Stomach smooth muscle (tissue), 2 donors: Measurements from ENCODE around the gene SLC5A9.

Experiments used
- H3K27ac ChIP-seq: one replicate; pipeline ENCODE4 v1.7.0; 2013; ENCODE audit warnings: mild to moderate bottlenecking, low read length, inconsistent platforms
- H3K27me3 ChIP-seq, 2 donors: one replicate each; pipeline ENCODE4 v1.7.0; 2013; ENCODE audit warnings: low read length in 2 of 2; ENCODE audit not compliant: insufficient read depth in 2 of 2, control insufficient read depth in 1 of 2
- H3K36me3 ChIP-seq, 2 donors: one replicate each; pipeline ENCODE4 v1.7.0; 2013; ENCODE audit warnings: low read length in 2 of 2; ENCODE audit not compliant: control insufficient read depth in 2 of 2, insufficient read depth in 2 of 2
- H3K4me1 ChIP-seq: one replicate; pipeline ENCODE4 v1.7.0; 2013; ENCODE audit warnings: low read length; ENCODE audit not compliant: control insufficient read depth, insufficient read depth
- H3K4me3 ChIP-seq, 2 donors: one replicate each; pipeline ENCODE4 v1.7.0; 2013; ENCODE audit warnings: low read length in 2 of 2
- H3K9ac ChIP-seq, 2 donors: one replicate each; pipeline ENCODE4 v1.7.0; 2013; ENCODE audit warnings: low read length in 2 of 2, mild to moderate bottlenecking in 1 of 2
- H3K9me3 ChIP-seq, 2 donors: one replicate each; pipeline ENCODE4 v1.7.0; 2013; ENCODE audit warnings: low read length in 2 of 2; ENCODE audit not compliant: control insufficient read depth in 2 of 2
- donor health status: healthy.
- donor health status: Pancreatic carcinoma.

SLC5A9 gene

DNA sequence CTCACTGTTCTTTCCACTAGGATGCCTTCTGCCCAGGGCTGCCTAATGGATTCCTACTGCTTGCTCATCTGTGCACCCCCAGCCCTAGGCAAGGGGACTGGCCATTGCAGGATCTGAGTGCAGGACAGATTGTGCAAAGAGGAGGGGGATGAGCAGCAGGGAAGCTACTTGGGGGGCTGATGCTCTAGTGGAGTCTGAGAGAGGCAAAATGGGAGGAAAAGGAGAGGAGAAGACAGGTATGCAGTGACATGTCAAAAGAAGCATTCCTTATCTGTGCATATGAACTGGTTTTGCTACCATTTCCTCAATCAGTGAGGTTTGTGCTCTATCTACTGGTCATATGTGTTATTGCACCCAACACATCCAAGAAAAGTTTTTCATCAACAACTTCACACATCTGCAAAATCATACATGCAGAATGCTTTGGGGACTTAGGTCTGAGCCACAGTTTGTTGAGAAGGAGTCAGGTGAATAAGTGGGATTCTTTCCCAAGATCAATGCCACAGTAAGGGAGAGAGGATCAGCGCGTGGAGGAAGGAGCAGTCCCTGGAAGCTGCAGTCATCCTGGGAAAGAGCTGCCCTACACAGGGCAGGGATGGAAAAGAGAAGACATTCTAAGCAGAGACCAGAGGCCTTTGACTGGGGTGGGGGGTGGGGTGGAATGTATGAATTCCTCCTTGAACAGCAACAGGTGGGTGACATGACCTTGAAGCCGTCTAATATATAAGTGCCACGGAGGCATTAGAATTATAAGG is 14.4 kb downstream of the SLC5A9 start:
- Histone ChIP-seq H3K9ac (no peak overlapping the region), H3K4me1 (no peaks in the 10 kb centered on the region), H3K4me3 (no peak overlapping the region), H3K27me3 (no peaks in the 10 kb centered on the region), H3K36me3 (no peaks in the 10 kb centered on the region), H3K9me3 (no peaks in the 10 kb centered on the region), H3K27ac (no peak overlapping the region)

DNA sequence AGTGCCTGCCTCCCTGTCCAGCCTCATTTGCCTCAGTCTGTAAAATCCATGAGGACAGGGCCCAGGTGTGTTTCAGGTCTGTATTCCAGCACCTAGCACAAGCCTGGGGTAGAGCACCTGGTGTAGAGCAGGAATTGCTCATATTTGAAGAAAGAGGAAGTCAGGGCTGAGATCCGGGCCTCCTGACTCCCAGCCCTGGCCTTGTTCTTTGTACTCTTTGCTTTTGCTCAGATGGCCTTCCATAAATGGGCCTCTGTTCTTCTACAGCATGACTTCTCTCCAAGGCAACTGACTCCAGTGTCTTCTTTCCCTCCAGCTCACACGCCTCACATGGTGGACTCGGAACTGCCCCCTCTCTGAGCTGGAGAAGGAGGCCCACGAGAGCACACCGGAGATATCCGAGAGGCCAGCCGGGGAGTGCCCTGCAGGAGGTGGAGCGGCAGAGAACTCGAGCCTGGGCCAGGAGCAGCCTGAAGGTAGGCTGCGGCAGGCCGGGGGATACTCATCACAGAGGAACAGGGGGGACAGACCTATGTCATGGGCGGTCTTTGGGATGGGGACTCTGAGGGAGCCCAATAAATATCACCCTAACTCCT is 19.7 kb downstream of the SLC5A9 start:
- Histone ChIP-seq H3K27me3 (no peaks in the 10 kb centered on the region), H3K9me3 (no peaks in the 10 kb centered on the region), H3K4me1 (no peaks in the 10 kb centered on the region), H3K27ac (no peak overlapping the region), H3K4me3 (no peak overlapping the region), H3K36me3 (no peaks in the 10 kb centered on the region), H3K9ac (no peak overlapping the region)

DNA sequence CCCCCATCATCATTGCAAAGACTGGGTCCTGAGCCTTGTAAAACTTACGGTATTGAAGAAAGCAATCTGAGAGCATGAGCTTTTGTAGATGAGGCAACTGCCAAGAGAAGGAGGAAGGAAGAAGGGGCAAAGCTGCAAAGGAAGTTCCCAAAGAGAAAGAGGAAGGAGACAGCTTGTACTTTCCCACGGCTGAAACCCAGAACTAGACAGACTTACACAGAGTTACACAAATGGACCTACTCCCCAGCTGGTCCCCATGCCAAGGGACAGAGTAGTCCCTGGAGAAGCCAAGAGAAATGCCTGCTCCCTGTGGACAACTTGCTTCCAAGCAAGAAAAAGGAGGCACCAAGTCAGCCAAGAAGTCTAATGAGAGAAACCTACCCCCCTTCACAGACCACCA is 22.6 kb downstream of the SLC5A9 start:
- H3K4me3 ChIP-seq: no peak overlapping the region
- H3K9me3 ChIP-seq: no peaks in the 10 kb centered on the region
- no peak overlapping the region for H3K27ac ChIP-seq
- no peaks in the 10 kb centered on the region for H3K4me1 ChIP-seq
- H3K36me3 ChIP-seq: no peaks in the 10 kb centered on the region
- H3K9ac ChIP-seq: no peak overlapping the region
- H3K27me3 ChIP-seq: no peaks in the 10 kb centered on the region

DNA sequence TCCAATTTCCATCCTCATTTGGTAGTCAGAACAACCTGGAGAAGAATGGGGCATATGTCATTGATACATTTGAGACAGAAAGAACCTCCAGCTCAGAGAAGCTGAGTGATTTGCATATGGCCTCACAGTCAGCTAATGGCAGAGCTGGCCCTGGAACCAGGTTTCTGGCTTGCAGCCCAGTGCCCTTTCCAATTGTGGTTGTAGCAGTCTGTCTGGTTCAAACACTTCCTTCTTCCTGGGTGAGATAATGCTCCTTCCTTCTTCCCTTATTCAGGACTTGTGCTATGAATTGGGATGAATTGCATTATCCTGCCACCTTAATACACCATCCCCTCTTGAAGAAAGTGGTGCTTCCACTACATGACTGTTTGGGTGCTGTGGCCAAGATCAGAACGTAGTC is 24.2 kb downstream of the SLC5A9 start:
- Histone ChIP-seq H3K9me3 (no peaks in the 10 kb centered on the region), H3K4me1 (no peaks in the 10 kb centered on the region), H3K4me3 (no peak overlapping the region), H3K27ac (no peak overlapping the region), H3K27me3 (no peaks in the 10 kb centered on the region), H3K36me3 (no peaks in the 10 kb centered on the region), H3K9ac (no peak overlapping the region)

DNA sequence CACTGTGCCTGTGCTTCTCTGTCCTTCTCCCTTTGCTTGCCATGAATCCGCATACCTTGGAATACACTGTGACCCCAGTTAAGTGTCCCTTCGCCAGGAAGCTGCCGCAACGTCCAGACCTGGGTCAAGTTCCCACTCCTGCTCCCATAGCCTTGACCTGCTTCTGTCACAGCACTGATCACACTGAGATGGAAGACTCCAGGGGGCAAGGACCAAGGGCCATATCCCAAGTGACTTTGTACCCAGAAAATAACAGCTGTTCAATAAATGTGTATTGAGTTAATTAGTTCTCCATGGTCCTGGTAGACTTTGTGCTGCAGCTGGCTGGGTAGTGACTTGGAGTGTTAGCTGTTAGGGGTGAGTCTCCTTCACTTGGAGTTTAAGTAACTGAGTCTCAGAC is 25.8 kb downstream of the SLC5A9 start:
- no peaks in the 10 kb centered on the region for H3K36me3 ChIP-seq
- H3K27me3 ChIP-seq: no peaks in the 10 kb centered on the region
- H3K9me3 ChIP-seq: no peaks in the 10 kb centered on the region
- H3K4me1 ChIP-seq: no peaks in the 10 kb centered on the region
- H3K4me3 ChIP-seq: no peak overlapping the region
- H3K9ac ChIP-seq: no peak overlapping the region
- no peak overlapping the region for H3K27ac ChIP-seq

DNA sequence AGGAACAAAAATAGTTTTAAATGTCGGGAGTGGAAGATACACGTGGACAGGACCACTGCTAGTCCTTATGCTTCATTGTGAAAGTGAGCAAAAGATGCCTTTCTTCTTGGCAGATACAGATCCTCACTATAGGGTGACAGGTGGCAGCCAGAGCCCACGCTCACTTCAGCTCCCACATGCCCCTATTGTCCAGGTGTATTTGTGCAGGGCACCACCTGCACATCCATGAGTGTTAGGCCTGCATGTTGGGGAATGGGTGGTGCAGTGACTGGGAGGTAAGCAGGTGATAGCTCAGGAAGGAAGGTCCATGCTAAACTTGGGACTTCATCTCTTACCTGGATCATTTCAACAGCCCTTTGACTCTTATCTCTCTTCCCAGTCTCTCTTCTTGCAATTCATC is 27.4 kb downstream of the SLC5A9 start:
- H3K27me3 ChIP-seq: no peaks in the 10 kb centered on the region
- no peak overlapping the region for H3K9ac ChIP-seq
- no peaks in the 10 kb centered on the region for H3K36me3 ChIP-seq
- H3K9me3 ChIP-seq: no peaks in the 10 kb centered on the region
- H3K4me1 ChIP-seq: no peaks in the 10 kb centered on the region
- no peak overlapping the region for H3K4me3 ChIP-seq
- H3K27ac ChIP-seq: no peak overlapping the region

DNA sequence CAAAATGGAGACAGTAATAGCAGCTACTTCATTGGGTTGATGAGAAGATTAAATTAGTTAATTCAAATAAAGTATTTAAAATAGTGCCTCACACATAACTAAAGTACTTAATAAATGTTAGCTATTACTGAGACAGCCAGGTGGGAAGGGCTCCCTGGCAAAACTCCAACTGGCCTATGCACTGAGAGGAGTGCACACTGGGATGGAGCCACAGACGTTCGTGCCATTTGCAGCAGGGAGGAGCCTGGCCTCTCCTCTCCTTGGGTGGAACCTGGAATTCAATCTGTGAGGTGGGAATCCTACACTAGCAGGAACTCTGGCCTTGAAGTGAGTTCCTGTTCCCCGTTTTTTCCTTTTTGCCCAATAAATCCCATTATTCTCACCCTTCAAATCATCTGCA is 28.1 kb downstream of the SLC5A9 start:
- Histone ChIP-seq H3K4me1 (no peaks in the 10 kb centered on the region), H3K27me3 (no peaks in the 10 kb centered on the region), H3K9ac (no peak overlapping the region), H3K4me3 (no peak overlapping the region), H3K27ac (no peak overlapping the region), H3K9me3 (no peaks in the 10 kb centered on the region), H3K36me3 (no peaks in the 10 kb centered on the region)

DNA sequence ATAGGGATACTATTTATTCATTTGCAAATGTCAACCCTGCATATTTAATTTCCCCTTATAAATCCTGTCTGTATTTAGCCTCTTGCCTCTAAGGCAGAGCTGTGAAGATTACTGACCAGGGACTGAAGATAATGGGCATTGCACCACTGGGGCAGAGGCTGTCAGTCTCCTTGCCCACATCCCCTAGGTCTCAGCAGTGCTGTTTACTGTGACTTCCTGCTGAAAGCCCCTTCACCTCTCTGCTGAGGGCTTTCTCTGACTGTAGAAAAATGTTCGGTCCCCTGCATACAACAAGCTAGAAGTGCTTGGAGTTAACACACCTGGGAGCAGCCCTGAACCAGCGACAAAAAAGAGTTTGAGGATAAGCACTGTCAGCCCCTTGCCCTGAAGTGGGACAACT is 28.8 kb downstream of the SLC5A9 start:
- no peak overlapping the region for H3K4me3 ChIP-seq
- H3K27me3 ChIP-seq: no peaks in the 10 kb centered on the region
- H3K9me3 ChIP-seq: no peaks in the 10 kb centered on the region
- H3K36me3 ChIP-seq: no peaks in the 10 kb centered on the region
- H3K4me1 ChIP-seq: no peaks in the 10 kb centered on the region
- H3K9ac ChIP-seq: no peak overlapping the region
- no peak overlapping the region for H3K27ac ChIP-seq

DNA sequence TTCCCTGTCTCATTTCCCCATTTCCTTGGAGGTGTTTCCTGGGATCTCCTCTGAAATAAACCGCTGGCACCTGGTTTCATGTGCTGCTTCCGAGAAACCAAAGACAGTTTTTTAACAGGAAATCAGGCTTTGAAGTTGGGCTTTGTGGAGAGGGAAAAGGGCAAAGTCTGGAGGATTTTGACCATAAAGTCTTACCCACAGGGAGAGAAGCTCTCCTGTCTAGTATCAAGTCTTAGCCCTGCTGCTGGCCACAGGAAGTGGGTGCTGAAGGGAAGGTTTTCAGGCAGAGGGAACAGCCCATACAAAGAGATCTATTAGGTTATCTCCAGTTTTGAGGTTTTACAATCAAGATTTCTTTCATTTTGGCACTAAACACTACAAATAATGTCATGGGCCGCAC is 29.3 kb downstream of the SLC5A9 start:
- Histone ChIP-seq H3K9me3 (no peaks in the 10 kb centered on the region), H3K4me1 (no peaks in the 10 kb centered on the region), H3K27me3 (no peaks in the 10 kb centered on the region), H3K4me3 (no peak overlapping the region), H3K27ac (no peak overlapping the region), H3K9ac (no peak overlapping the region), H3K36me3 (no peaks in the 10 kb centered on the region)

DNA sequence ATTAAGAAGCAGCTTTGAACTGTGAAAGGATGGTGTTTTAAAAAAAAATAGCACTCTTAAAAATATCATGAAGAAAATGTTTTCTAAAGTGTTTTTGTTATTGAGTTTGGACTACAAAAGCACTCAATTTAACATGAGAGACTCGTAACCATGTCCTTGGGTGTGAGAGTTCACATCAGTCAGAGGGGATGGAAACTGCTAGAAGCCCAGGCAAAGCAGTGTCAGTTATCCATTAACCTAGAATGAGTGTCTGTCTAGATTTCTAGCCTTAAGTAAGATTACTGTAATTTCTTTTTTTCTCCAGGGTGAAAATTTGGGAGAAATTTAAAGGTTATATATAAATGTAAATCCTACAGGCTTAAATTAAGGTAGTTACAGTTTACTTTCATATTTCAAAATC is 31.7 kb downstream of the SLC5A9 start:
- Histone ChIP-seq H3K27ac (no peak overlapping the region), H3K4me1 (no peaks in the 10 kb centered on the region), H3K27me3 (no peaks in the 10 kb centered on the region), H3K9me3 (no peaks in the 10 kb centered on the region), H3K36me3 (no peaks in the 10 kb centered on the region), H3K9ac (no peak overlapping the region), H3K4me3 (no peak overlapping the region)

DNA sequence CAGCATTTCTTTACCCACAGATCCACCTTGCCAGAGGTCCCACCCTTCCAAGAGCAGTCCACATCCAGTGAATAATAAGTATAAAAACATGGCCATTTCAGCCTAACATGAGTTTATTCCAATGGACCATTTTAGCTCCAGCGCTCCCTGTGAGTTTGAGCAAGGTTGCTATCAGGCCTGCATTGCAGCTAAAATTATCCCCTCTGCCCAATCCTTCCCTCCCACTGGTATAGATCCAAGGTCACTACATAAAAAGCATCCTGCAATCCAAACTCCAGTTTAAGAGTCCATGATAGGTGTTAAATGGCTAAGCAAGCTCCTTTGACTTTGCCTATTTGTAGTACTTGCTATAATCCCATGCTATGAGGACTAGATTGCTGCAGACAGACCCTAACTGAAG is 35.6 kb downstream of the SLC5A9 start:
- Histone ChIP-seq H3K4me1 (no peaks in the 10 kb centered on the region), H3K4me3 (no peak overlapping the region), H3K9ac (no peak overlapping the region)

More for the DNA sequence above, 35.6 kb downstream of the SLC5A9 start:
- Histone ChIP-seq H3K27me3 (no peaks in the 10 kb centered on the region), H3K9me3 (no peaks in the 10 kb centered on the region), H3K36me3 (no peaks in the 10 kb centered on the region), H3K27ac (no peak overlapping the region)
